B cell (primary cell): ENCODE data around the gene BCL2. TPM values are rescaled to one million over a fixed set of nuclear protein-coding genes. Genes with fewer than 3 reads are reported as not detected.
A peak's percentile ranks its signal among the peaks of the same experiment; 100 is the strongest.

Source experiments
- ATAC-seq: fragments of 200-7000 bp; cut with Tn5 transposase; one replicate; pipeline ENCODE4 v1.10.0; 2021; ENCODE audit warnings: low read depth, mild to moderate bottlenecking, moderate number of reproducible peaks, moderate library complexity
- CTCF ChIA-PET: fragments of 350-600 bp; sonication (Branson Sonifier 250); formaldehyde crosslinking; loops from one replicate; lab custom pipeline; 2021; ENCODE audit warnings: antibody characterized with exemption, inconsistent platforms; lab: Charles Lee
- POLR2A ChIA-PET: fragments of 350-600 bp; sonication (Branson Sonifier 250); formaldehyde crosslinking; loops from one replicate; lab custom pipeline; 2021; ENCODE audit warnings: antibody characterized with exemption; lab: Charles Lee
- DNase-seq: peaks from one replicate; pipeline ENCODE4 v3.0.0; 2013
- H2AFZ ChIP-seq: 2 replicates; pipeline ENCODE4 v1.6.1; 2012; ENCODE audit warnings: mild to moderate bottlenecking, low read depth, low read length; ENCODE audit not compliant: insufficient read depth, poor library complexity, severe bottlenecking
- H3K27ac ChIP-seq, 2 donors: 1 replicate in 1 of 2; 2 replicates in 1 of 2; pipeline ENCODE4 v1.5.1; 2012 to 2013; ENCODE audit warnings: low read length in 2 of 2, mild to moderate bottlenecking in 2 of 2, moderate library complexity in 1 of 2
- H3K27me3 ChIP-seq, 4 experiments: fragments of 200-600 bp in 1 of 4; sonication (generic) in 1 of 4; replicated peaks in 1 of 4; 1 replicate in 2 of 4; 2 replicates in 2 of 4; pipeline versions ENCODE4 v1.6.1 to v1.7.0; 2013 to 2016; ENCODE audit warnings: low read length in 3 of 4, mild to moderate bottlenecking in 2 of 4, mixed read lengths in 1 of 4, moderate library complexity in 1 of 4; ENCODE audit not compliant: insufficient read depth in 4 of 4, control insufficient read depth in 3 of 4; ENCODE audit errors: control extremely low read depth in 1 of 4
- H3K36me3 ChIP-seq, 2 experiments: replicated peaks in 1 of 2; 1 replicate in 1 of 2; 2 replicates in 1 of 2; pipeline versions ENCODE4 v1.6.1 to v1.7.1; 2013; ENCODE audit warnings: low read length in 1 of 2; ENCODE audit not compliant: insufficient read depth in 2 of 2, control insufficient read depth in 1 of 2; ENCODE audit errors: control extremely low read depth in 1 of 2, extremely low read depth in 1 of 2
- H3K4me1 ChIP-seq, 2 donors: fragments of 200-600 bp in 1 of 2; sonication (generic) in 1 of 2; 1 replicate in 1 of 2; 2 replicates in 1 of 2; pipeline versions ENCODE4 v1.5.1 to v1.6.1; 2013 to 2017; ENCODE audit warnings: low read length in 2 of 2; ENCODE audit not compliant: control insufficient read depth in 2 of 2, insufficient read depth in 2 of 2
- H3K4me2 ChIP-seq: replicated peaks from 2 replicates; pipeline ENCODE3; 2012; ENCODE audit warnings: mild to moderate bottlenecking, low read depth, low read length; ENCODE audit not compliant: poor library complexity, severe bottlenecking
- H3K4me3 ChIP-seq, 5 experiments: fragments of 200-600 bp in 1 of 5; sonication (generic) in 1 of 5; 1 replicate in 3 of 5; 2 replicates in 2 of 5; pipeline versions ENCODE4 v1.5.1 to v1.7.0; 2011 to 2016; ENCODE audit warnings: low read length in 4 of 5, mild to moderate bottlenecking in 4 of 5, low read depth in 2 of 5, control low read depth in 1 of 5, moderate library complexity in 1 of 5; ENCODE audit not compliant: insufficient read depth in 1 of 5; ENCODE audit errors: control extremely low read depth in 1 of 5, extremely low read depth in 1 of 5
- H3K79me2 ChIP-seq: fragments of 200-600 bp; sonication (generic); one replicate; pipeline ENCODE4 v1.6.0; 2016; ENCODE audit warnings: low read length; ENCODE audit not compliant: control insufficient read depth, insufficient read depth
- H3K9ac ChIP-seq: fragments of 200-600 bp; sonication (generic); 2 replicates; pipeline ENCODE4 v1.6.1; 2017; ENCODE audit warnings: mild to moderate bottlenecking, low read length, moderate library complexity
- H3K9me3 ChIP-seq, 3 donors: one replicate each; pipeline versions ENCODE4 v1.6.1 to v1.7.1; 2013; ENCODE audit warnings: low read length in 2 of 3; ENCODE audit not compliant: control insufficient read depth in 2 of 3, insufficient read depth in 1 of 3; ENCODE audit errors: control extremely low read depth in 1 of 3
- H4K20me1 ChIP-seq: 2 replicates; pipeline ENCODE4 v1.6.0; 2012; ENCODE audit warnings: mild to moderate bottlenecking, low read length; ENCODE audit not compliant: insufficient read depth, control insufficient read depth, poor library complexity, severe bottlenecking
- H3K27ac Mint-ChIP-seq: one replicate; pipeline ENCODE4 v1.8.0; 2021; ENCODE audit warnings: mixed read lengths
- H3K27me3 Mint-ChIP-seq: one replicate; pipeline ENCODE4 v1.8.0; 2021; ENCODE audit warnings: mixed read lengths
- H3K4me1 Mint-ChIP-seq: one replicate; pipeline ENCODE4 v1.8.0; 2021; ENCODE audit warnings: mixed read lengths
- H3K4me3 Mint-ChIP-seq: one replicate; pipeline ENCODE4 v1.8.0; 2021; ENCODE audit warnings: mixed read lengths
- H3K9me3 Mint-ChIP-seq: one replicate; pipeline ENCODE4 v1.8.0; 2022; ENCODE audit warnings: mixed read lengths; ENCODE audit not compliant: insufficient read depth
- CTCF ChIP-seq: fragments of 200-600 bp; IDR thresholded peaks from one replicate; pipeline ENCODE4 v1.8.0; 2022; ENCODE audit warnings: antibody characterized with exemption, mild to moderate bottlenecking
- EZH2 ChIP-seq: IDR thresholded peaks from 2 replicates; pipeline ENCODE4 v1.6.1; 2012; ENCODE audit warnings: borderline replicate concordance, low read depth, mild to moderate bottlenecking, moderate library complexity, low read length; ENCODE audit not compliant: insufficient read depth, poor library complexity, severe bottlenecking
- WGBS: methylation state at CpG from one replicate; pipeline ENCODE4 v1.1.5; 2013; ENCODE audit warnings: missing lambda C conversion rate; ENCODE audit not compliant: insufficient coverage; 5-methylcytosine and 5-hydroxymethylcytosine counted together
- intact Hi-C: fragments of 100-400 bp; cut with micrococcal nuclease; formaldehyde crosslinking; loops from one replicate; pipeline ENCODE4 v1.10.0; 2022
- polyA plus RNA-seq: library from polyadenylated mRNA; depleted of rRNA; stranded (reverse); fragments of >200 nt; gene quantifications from 2 replicates; pipeline ENCODE4 v1.2.3, GENCODE V29; 2012
- total RNA-seq, 2 donors: library from RNA; stranded (reverse); fragments of 120-200 nt in 1 of 2; gene quantifications; 1 replicate in 1 of 2; 2 replicates in 1 of 2; pipeline versions ENCODE4 v1.2.3 to v1.2.4, GENCODE V29; 2013 to 2022

The BCL2 gene
- total and polyA plus RNA-seq, 2 donors (not counting 1 experiment from before 2014, with no cell fraction given) = 27.6 to 144 TPM

- DNase-seq = peak; percentile 41
- Mint-ChIP-seq H3K4me1 (peaks cover 65% of the 10 kb centered on the region), H3K27me3 (no peaks in the 10 kb centered on the region), H3K4me3 (peak overlapping the region; percentile 89), H3K9me3 (no peaks in the 10 kb centered on the region), H3K27ac (peak overlapping the region; percentile 88)
- ChIA-PET POLR2A (interaction anchor here (0.9 to 4.5 kb wide), 6 partner anchors 24 to 185 kb away, joined by 6 to 30 read pairs (median 12); no protein-coding TSS in a partner anchor), CTCF (interaction anchor here (0.6 to 3.9 kb wide), 31 partner anchors 9 to 299 kb away, joined by 3 to 136 read pairs (median 9); no protein-coding TSS in a partner anchor)
- Histone ChIP-seq H3K27me3 (no peaks in the 10 kb centered on the region), H3K9me3 (no peaks in the 10 kb centered on the region), H3K9ac (peak overlapping the region; percentile 91), H4K20me1 (no peaks in the 10 kb centered on the region), H3K27ac (peak overlapping the region; percentile 73 to 92), H2AFZ (peak overlapping the region; percentile 60), H3K36me3 (no peaks in the 10 kb centered on the region), H3K4me1 (peaks cover 50 to 58% of the 10 kb centered on the region in 2 donors), H3K4me2 (peak overlapping the region; percentile 75), H3K4me3 (peak overlapping the region; percentile 60 to 98 (median 91)), H3K79me2 (peaks cover 79% of the 10 kb centered on the region)
- intact Hi-C loops = loop anchor here (1.0 to 5.0 kb wide), 3 partner anchors 45 to 162 kb away; no protein-coding TSS in a partner anchor
- ATAC-seq = no peak
- no peak for TF ChIP-seq EZH2
- TF ChIP-seq CTCF = no peak
- 75% methylated on average over 1 of the region's 4 CpGs for WGBS
These were observed 2.7 kb downstream of the BCL2 start for GRCh38 chr18:63316612-63317555.

- H3K4me3 ChIP-seq = peak overlapping the region in 3 of 5 experiments; percentile 2 to 98 (median 16)
- CTCF ChIA-PET = interaction anchor here (2.4 to 2.7 kb wide), 4 partner anchors 22 to 185 kb away, joined by 10 to 17 read pairs (median 14); no protein-coding TSS in a partner anchor
- peak overlapping the region; percentile 37 for H3K27ac Mint-ChIP-seq
- intact Hi-C loops = loop anchor here (5.0 kb wide), 2 partner anchors 44 to 109 kb away; no protein-coding TSS in a partner anchor
- H3K9me3 ChIP-seq = no peaks in the 10 kb centered on the region
- no peak overlapping the region for H2AFZ ChIP-seq
- no peaks in the 10 kb centered on the region for H4K20me1 ChIP-seq
- ATAC-seq = no peak
- peaks cover 68% of the 10 kb centered on the region for H3K4me1 Mint-ChIP-seq
- TF ChIP-seq EZH2 (no peak), CTCF (no peak)
- H3K79me2 ChIP-seq = peaks cover 89% of the 10 kb centered on the region
- peak overlapping the region; percentile 81 for H3K4me3 Mint-ChIP-seq
- H3K27ac ChIP-seq = peak overlapping the region; percentile 73 to 92
- H3K9ac ChIP-seq = peak overlapping the region; percentile 91
- POLR2A ChIA-PET = no interaction called here
- DNase-seq = no peak
- no peaks in the 10 kb centered on the region for H3K36me3 ChIP-seq
- no peaks in the 10 kb centered on the region for H3K9me3 Mint-ChIP-seq
- H3K27me3 ChIP-seq = no peaks in the 10 kb centered on the region
- H3K4me2 ChIP-seq = peak overlapping the region; percentile 75
- H3K27me3 Mint-ChIP-seq = no peaks in the 10 kb centered on the region
- H3K4me1 ChIP-seq = peaks cover 55 to 62% of the 10 kb centered on the region in 2 donors
These were observed 3.7 kb downstream of the BCL2 start for GRCh38 chr18:63315876-63316275.
